ENCODE data around the gene CTNND2. TPM values are rescaled to one million over a fixed set of nuclear protein-coding genes. Genes with fewer than 3 reads are reported as not detected.

Gene CTNND2
- total RNA-seq, 3 donors from 2014 or later (not counting 1 experiment from before 2014, with no cell fraction given) = not detected

DNA sequence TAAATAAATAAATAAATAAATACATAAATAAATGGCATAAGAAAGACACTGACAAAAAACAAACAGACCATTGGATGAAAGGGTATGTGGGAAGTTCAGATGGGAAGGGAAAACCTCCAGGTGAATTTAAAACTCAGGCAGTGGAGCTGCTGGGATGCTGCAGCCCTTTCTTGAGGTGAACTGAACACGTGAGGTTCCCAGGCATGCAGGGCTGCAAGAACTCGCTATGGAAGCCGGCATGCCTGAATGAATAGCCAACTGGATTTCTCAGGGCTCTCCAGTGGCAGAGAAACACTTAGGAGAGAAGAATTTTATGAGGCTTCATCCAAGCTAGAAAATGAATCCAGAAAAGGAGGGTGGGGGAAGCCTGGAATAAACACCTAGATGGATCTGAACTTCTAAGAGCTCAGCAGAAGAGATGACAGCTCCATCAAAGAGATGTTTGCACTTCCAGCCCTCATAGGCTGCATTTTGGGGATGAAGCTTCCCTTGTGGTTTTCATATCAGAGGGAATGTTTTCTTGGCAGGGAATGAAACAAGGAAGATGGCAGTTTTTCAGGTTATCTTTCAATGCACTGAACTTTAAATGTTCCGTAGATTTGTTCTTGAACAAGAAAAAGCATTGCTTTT is 919.0 kb downstream of the CTNND2 start:
- DNase-seq (no peak), ATAC-seq (no peak)
- intact Hi-C loops (cut with micrococcal nuclease) = loop anchor here (5.0 kb wide), 1 partner anchor 1037 kb away; no protein-coding TSS in a partner anchor
- H3K4me3 Mint-ChIP-seq = no peak overlapping the region
- H3K27ac Mint-ChIP-seq = no peak overlapping the region
- no peaks in the 10 kb centered on the region for H3K9me3 ChIP-seq (ENCODE audit: control insufficient read depth, insufficient read depth, low read length)
- H3K27ac ChIP-seq (ENCODE audit: low read length) = no peak overlapping the region
- H3K4me1 Mint-ChIP-seq = peaks cover 11 to 16% of the 10 kb centered on the region in 2 donors
- H3K27me3 Mint-ChIP-seq (ENCODE audit: low read depth in 2 of 2) = peaks cover 12 to 20% of the 10 kb centered on the region in 2 donors
- no peaks in the 10 kb centered on the region for H3K36me3 Mint-ChIP-seq
- 93% methylated on average over 4 of the region's 4 CpGs for WGBS (ENCODE audit: insufficient coverage)
- TF ChIP-seq, protein P1, sequence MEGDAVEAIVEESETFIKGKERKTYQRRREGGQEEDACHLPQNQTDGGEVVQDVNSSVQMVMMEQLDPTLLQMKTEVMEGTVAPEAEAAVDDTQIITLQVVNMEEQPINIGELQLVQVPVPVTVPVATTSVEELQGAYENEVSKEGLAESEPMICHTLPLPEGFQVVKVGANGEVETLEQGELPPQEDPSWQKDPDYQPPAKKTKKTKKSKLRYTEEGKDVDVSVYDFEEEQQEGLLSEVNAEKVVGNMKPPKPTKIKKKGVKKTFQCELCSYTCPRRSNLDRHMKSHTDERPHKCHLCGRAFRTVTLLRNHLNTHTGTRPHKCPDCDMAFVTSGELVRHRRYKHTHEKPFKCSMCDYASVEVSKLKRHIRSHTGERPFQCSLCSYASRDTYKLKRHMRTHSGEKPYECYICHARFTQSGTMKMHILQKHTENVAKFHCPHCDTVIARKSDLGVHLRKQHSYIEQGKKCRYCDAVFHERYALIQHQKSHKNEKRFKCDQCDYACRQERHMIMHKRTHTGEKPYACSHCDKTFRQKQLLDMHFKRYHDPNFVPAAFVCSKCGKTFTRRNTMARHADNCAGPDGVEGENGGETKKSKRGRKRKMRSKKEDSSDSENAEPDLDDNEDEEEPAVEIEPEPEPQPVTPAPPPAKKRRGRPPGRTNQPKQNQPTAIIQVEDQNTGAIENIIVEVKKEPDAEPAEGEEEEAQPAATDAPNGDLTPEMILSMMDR (IDR thresholded peaks at IDR 0.05) = no peak
- H3K4me3 ChIP-seq (ENCODE audit: low read length) = no peak overlapping the region
- H3K4me1 ChIP-seq (ENCODE audit: control insufficient read depth, insufficient read depth, low read length) = peaks cover 7% of the 10 kb centered on the region
- H3K36me3 ChIP-seq (ENCODE audit: control insufficient read depth, insufficient read depth, low read length) = no peaks in the 10 kb centered on the region
- no peaks in the 10 kb centered on the region for H3K9me3 Mint-ChIP-seq
- H3K27me3 ChIP-seq (ENCODE audit: control insufficient read depth, insufficient read depth, low read length) = peaks cover 2% of the 10 kb centered on the region

DNA sequence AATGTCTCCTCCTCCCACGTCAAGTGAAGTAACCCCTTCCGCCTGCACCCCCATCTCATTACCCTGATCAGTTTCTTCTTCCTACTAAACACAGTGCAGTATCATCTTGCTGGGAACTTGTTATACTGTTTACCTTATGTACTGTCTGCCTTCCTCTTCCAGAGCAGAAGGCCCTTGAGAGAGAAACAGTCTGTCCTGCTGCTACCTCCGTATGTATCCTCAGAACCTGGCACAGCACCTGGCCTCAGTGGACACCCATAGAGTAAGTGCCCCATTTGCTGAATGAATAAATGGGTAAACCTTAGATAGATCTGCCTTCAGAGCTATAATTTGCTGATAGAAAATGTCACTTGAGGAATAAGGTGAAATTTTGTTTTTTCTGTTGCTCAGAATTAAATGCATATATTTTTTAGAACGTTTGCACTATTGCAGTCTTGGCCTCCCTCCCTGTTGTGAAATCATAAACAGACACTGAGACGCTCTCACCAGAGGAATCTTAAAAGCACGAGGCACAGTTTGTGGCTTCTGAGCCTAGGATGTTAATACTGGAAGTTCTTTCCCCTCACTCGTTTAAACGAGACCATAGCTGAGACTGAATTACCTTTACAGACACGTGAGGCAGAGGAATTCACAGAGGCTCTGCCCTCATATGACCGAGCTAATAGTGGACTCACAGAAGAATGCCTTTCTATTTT is 920.1 kb downstream of the CTNND2 start:
- Histone ChIP-seq H3K9me3 (ENCODE audit: control insufficient read depth, insufficient read depth, low read length) (no peaks in the 10 kb centered on the region), H3K4me1 (ENCODE audit: control insufficient read depth, insufficient read depth, low read length) (peaks cover 7% of the 10 kb centered on the region), H3K4me3 (ENCODE audit: low read length) (no peak overlapping the region), H3K36me3 (ENCODE audit: control insufficient read depth, insufficient read depth, low read length) (no peaks in the 10 kb centered on the region), H3K27ac (ENCODE audit: low read length) (no peak overlapping the region), H3K27me3 (ENCODE audit: control insufficient read depth, insufficient read depth, low read length) (peaks cover 2% of the 10 kb centered on the region)
- no peak overlapping the region for H3K4me3 Mint-ChIP-seq
- H3K9me3 Mint-ChIP-seq = no peaks in the 10 kb centered on the region
- DNase-seq (no peak), ATAC-seq (no peak)
- TF ChIP-seq, protein P1 (IDR thresholded peaks at IDR 0.05) = no peak
- H3K4me1 Mint-ChIP-seq = peaks cover 11 to 16% of the 10 kb centered on the region in 2 donors
- H3K27ac Mint-ChIP-seq = no peak overlapping the region
- H3K27me3 Mint-ChIP-seq (ENCODE audit: low read depth in 2 of 2) = peaks cover 12 to 17% of the 10 kb centered on the region in 2 donors
- intact Hi-C loops (cut with micrococcal nuclease) = no loop called here
- no peaks in the 10 kb centered on the region for H3K36me3 Mint-ChIP-seq
- 85% methylated on average over 10 of the region's 10 CpGs for WGBS (ENCODE audit: insufficient coverage)

DNA sequence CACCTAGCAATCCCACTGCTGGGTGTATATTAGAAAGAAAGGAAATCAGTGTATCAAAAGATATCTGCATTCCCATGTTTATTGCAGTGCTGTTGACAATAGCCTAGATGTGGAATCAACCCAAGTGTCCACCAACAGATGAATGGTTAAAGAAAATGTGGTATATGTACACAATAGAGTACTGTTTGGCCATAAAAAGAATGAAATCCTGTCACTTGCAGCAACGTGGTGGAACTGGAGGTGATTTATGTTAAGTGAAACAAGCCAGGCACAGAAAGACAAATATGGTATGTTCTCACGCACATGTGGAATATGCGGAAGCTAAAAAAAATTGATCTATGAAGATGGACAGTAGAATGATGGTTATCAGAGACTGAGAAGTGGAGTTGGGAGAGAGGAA is 921.6 kb downstream of the CTNND2 start:
- H3K27me3 Mint-ChIP-seq (ENCODE audit: low read depth in 2 of 2) = peaks cover 0 to 10% of the 10 kb centered on the region in 2 donors
- DNase-seq (no peak), ATAC-seq (no peak)
- Histone ChIP-seq H3K36me3 (ENCODE audit: control insufficient read depth, insufficient read depth, low read length) (no peaks in the 10 kb centered on the region), H3K27ac (ENCODE audit: low read length) (no peak overlapping the region), H3K9me3 (ENCODE audit: control insufficient read depth, insufficient read depth, low read length) (no peaks in the 10 kb centered on the region), H3K4me3 (ENCODE audit: low read length) (no peak overlapping the region), H3K4me1 (ENCODE audit: control insufficient read depth, insufficient read depth, low read length) (peaks cover under 1% of the 10 kb centered on the region), H3K27me3 (ENCODE audit: control insufficient read depth, insufficient read depth, low read length) (peaks cover 2% of the 10 kb centered on the region)
- H3K4me1 Mint-ChIP-seq = peaks cover under 1 to 5% of the 10 kb centered on the region in 2 donors
- no peak overlapping the region for H3K27ac Mint-ChIP-seq
- no peak overlapping the region for H3K4me3 Mint-ChIP-seq
- TF ChIP-seq, protein P1 (IDR thresholded peaks at IDR 0.05) = no peak
- intact Hi-C loops (cut with micrococcal nuclease) = no loop called here
- WGBS (ENCODE audit: insufficient coverage) = 82% methylated on average over 3 of the region's 3 CpGs
- H3K9me3 Mint-ChIP-seq = no peaks in the 10 kb centered on the region
- no peaks in the 10 kb centered on the region for H3K36me3 Mint-ChIP-seq
